Measurements from ENCODE around the gene TINAGL1.

DNA sequence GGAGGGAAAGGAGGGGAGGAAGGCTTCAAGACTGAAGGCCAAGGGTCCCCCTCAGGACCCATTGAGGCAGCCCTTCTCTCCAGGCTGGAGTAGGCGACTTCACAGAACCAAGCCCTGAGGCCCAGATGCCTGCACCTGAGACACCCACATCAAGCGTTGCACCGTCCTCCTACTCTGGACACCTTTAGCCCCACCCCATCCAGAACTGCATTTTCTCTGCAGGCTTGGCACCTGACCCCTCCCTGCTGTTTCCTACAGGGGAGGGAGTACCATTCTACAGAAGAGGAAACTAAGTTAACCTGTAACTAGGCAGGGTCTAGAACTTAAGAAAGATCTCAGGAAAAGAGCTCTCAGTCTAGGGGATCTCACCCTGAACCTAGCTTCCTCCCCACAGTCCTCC lies 56.3 kb downstream of the TINAGL1 start:
- TF ChIP-seq POLR2A (IDR thresholded peaks at IDR 0.05), result no peak
- TF ChIP-seq CTCF (IDR thresholded peaks at IDR 0.05 in 8 of 11, conservative IDR thresholded peaks at IDR 0.05 in 3 of 11), result no peak
- TF ChIP-seq POLR2AphosphoS5 (IDR thresholded peaks at IDR 0.05), result no peak

Data from spleen (tissue), 7 donors.